Nephron (organoid): Measurements from ENCODE around the gene PRDM16.

ENCODE experiments used
- H3K27ac Mint-ChIP-seq, 3 experiments: 2 replicates each; pipeline ENCODE4 v1.8.0; 2020; ENCODE audit warnings: mixed read lengths in 3 of 3, mild to moderate bottlenecking in 2 of 3, moderate library complexity in 1 of 3
- H3K27me3 Mint-ChIP-seq: 2 replicates; pipeline ENCODE4 v1.8.0; 2021; ENCODE audit warnings: low read depth, mild to moderate bottlenecking, moderate library complexity, mixed read lengths
- H3K36me3 Mint-ChIP-seq: 2 replicates; pipeline ENCODE4 v1.8.0; 2020; ENCODE audit warnings: low read depth, mixed read lengths
- H3K4me1 Mint-ChIP-seq: 2 replicates; pipeline ENCODE4 v1.8.0; 2020; ENCODE audit warnings: mixed read lengths
- H3K4me3 Mint-ChIP-seq, 3 experiments: 2 replicates each; pipeline ENCODE4 v1.8.0; 2020; ENCODE audit warnings: mild to moderate bottlenecking in 3 of 3, mixed read lengths in 3 of 3, moderate library complexity in 2 of 3
- H3K9me3 Mint-ChIP-seq: 2 replicates; pipeline ENCODE4 v1.8.0; 2020; ENCODE audit warnings: mixed read lengths
- CTCF ChIP-seq, 3 experiments: fragments of 200-600 bp; sonication (generic); IDR thresholded peaks; one replicate each; pipeline ENCODE4 v1.5.0; 2021; ENCODE audit warnings: antibody characterized with exemption in 3 of 3; ENCODE audit not compliant: unreplicated experiment in 3 of 3

Gene PRDM16

DNA sequence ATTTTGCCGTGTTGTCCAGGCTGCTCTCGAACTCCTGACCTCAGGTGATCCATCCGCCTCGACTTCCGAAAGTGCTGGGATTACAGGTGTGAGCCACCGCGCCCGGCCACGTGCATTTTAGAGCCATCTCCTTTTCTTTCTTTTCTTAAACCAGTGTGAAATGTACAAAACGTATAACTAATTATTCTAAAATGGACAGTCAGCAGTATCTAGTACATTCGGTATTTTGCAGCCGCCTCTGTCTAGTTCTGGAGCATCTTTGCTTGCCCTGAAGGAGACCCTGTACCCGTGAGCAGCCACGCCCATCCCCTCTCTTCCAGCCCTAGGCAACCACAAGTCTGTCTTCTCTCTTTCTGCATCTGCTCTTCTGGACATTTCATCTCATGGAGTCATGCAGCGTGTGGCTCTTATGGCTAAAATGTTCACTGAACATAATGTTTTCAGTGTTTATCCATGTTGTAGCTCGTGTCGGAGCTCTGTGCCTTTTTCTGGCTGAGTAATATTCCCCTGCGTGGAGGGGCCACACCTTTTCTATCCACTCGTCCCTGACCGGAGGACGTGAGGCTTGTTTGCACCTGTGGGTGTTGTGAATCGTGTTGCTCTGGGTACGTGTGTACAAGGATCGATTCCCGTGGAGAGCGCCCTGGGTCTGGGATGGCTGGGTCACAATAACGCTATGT, 198.0 kb downstream of the PRDM16 start:
- Mint-ChIP-seq H3K4me1 (no peaks in the 10 kb centered on the region), H3K9me3 (no peaks in the 10 kb centered on the region), H3K4me3 (no peak overlapping the region), H3K27ac (peak overlapping the region in 1 of 3 experiments; percentile 7), H3K36me3 (peaks cover 3% of the 10 kb centered on the region), H3K27me3 (peaks cover 72% of the 10 kb centered on the region)
- no peak for TF ChIP-seq CTCF (IDR thresholded peaks at IDR 0.05; ENCODE audit: unreplicated experiment in 3 of 3)

DNA sequence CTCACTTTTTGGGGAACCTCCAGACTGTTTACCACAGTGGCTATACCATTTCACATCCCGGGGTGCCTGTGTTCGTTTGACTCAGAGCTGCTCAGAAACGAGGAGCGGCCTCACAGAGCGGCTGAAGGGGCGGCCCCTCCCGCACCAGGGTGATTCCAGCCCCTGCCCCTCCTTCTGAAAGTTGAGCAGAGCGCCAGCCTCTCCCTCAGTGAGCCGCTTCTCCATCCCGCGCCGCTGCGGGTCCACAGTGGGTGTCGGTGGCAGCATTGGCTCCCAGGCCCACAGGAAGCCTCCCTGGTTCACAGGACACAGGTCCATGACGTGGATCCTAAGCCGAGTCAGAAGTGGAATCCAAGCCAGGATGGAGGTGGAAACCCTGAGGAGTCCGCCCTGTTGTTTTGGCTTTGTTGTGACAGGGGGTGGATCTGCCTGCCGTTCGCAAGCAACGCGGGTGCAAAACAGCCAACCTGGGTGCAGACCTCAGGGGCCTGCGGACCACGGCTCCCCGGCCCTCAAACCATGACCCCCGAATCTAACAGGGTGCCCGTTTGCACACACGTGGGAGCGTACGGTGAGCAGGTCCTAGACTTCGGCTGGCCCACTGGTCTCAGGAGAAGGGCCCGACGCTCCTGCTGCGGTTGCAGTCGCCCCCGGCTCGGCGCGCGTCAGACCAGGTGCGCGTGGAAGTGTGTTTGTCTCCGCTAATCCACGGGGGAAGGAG, 198.7 kb downstream of the PRDM16 start:
- Mint-ChIP-seq H3K4me1 (no peaks in the 10 kb centered on the region), H3K27ac (no peak overlapping the region), H3K9me3 (no peaks in the 10 kb centered on the region), H3K27me3 (peaks cover 68% of the 10 kb centered on the region), H3K4me3 (no peak overlapping the region), H3K36me3 (peaks cover 3% of the 10 kb centered on the region)
- TF ChIP-seq CTCF (IDR thresholded peaks at IDR 0.05; ENCODE audit: unreplicated experiment in 3 of 3): no peak

DNA sequence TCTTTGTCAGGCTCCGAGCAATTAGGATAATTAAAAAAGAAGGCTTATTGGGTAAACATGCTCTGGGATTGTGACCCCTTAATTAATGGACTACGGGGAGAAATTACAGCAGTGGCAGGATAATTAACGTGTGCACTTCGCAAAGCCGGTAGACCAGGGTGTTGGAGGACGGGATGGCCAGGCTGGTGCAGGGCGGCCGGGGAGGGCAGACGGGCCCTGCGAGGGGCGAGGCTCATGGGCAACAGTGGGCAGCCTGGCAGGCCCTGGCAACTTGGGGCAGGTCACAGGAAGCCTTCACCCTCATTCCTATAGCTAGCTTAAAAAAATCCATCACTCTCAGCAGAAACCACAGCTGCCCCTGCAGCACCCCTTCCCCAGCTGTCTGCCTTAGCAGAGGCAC, 199.3 kb downstream of the PRDM16 start:
- no peaks in the 10 kb centered on the region for H3K4me1 Mint-ChIP-seq
- no peak for TF ChIP-seq CTCF (IDR thresholded peaks at IDR 0.05; ENCODE audit: unreplicated experiment in 3 of 3)
- H3K9me3 Mint-ChIP-seq: no peaks in the 10 kb centered on the region
- H3K36me3 Mint-ChIP-seq: peaks cover 3% of the 10 kb centered on the region
- no peak overlapping the region for H3K27ac Mint-ChIP-seq
- H3K4me3 Mint-ChIP-seq: no peak overlapping the region
- peaks cover 68% of the 10 kb centered on the region for H3K27me3 Mint-ChIP-seq

- no peak for TF ChIP-seq CTCF (IDR thresholded peaks at IDR 0.05; ENCODE audit: unreplicated experiment in 3 of 3)
- Mint-ChIP-seq H3K4me3 (no peak overlapping the region), H3K4me1 (no peaks in the 10 kb centered on the region), H3K27ac (no peak overlapping the region), H3K27me3 (peaks cover 61% of the 10 kb centered on the region), H3K36me3 (peaks cover 3% of the 10 kb centered on the region), H3K9me3 (no peaks in the 10 kb centered on the region)
Observed at GRCh38 chr1:3270403-3271245, 201.6 kb downstream of the PRDM16 start.

DNA sequence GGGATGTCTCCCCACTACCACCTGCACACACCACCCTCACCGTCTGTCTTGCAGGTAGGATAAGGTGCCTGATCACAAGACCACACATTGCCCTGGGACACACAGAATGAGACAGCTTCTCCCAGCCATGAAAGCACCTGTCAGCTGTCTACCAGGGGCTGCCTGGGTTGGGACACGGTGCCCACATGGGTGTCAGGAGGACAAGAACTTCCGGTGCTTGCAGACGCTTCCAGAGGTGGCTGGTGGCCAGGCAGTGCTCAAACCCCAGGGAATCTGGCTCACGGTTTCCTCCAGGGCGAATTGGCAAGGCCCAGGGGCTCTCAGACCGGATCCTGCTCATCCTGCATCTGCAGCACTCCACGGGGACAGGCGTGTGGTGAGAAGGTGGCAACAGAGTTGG, 202.9 kb downstream of the PRDM16 start:
- H3K9me3 Mint-ChIP-seq: no peaks in the 10 kb centered on the region
- H3K4me3 Mint-ChIP-seq: no peak overlapping the region
- no peak for TF ChIP-seq CTCF (IDR thresholded peaks at IDR 0.05; ENCODE audit: unreplicated experiment in 3 of 3)
- no peak overlapping the region for H3K27ac Mint-ChIP-seq
- H3K36me3 Mint-ChIP-seq: peaks cover 3% of the 10 kb centered on the region
- H3K4me1 Mint-ChIP-seq: no peaks in the 10 kb centered on the region
- H3K27me3 Mint-ChIP-seq: peaks cover 59% of the 10 kb centered on the region
